ENCODE results near the gene SMIM20. TPM values are rescaled to one million over a fixed set of nuclear protein-coding genes. Genes with fewer than 3 reads are reported as not detected.
A peak's percentile ranks its signal among the peaks of the same experiment; 100 is the strongest.

Gene SMIM20
- total and polyA plus RNA-seq, 2 of the 4 experiments (the other 2 are of a cell fraction) = 13.6 to 23.1 TPM

DNA sequence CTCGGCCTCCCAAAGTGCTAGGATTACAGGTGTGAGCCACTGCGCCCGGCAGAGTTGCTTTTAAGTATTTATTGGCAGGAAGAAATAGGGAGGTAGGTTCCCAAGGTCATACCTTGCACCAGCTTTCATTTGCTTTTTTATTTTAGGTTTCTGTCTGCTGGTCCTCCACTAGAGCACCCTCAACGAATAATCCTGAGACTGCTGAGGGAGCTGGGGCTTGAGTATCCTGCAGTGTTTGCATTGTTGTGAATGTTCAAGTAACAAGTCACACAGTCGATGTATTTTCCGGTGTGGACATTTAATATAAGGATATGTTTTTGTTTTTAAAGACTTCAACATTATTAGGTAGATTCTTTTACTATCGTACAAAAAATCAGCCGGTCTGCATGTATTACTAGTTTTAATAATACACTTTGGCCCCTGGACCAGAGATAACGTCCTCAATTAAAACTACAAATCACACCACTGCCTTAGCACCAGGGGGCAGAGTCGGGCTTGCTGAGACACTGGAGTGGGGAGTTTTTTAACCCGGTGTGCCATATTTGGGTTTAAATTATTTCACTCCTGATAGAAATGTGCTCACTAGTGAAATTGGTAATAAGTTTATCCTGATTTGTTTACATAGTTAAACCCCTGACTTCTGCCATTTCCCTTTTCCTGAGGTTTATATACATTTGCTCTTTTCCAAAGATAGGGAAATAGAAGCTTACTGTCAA lies 11.6 kb downstream of the SMIM20 start:
- ChIA-PET CTCF (no interaction called here), POLR2A (ENCODE audit: unreplicated experiment) (no interaction called here)
- Histone ChIP-seq H2BK5ac (ENCODE audit: low read depth, low read length, poor library complexity, severe bottlenecking) (no peak overlapping the region), H2AK5ac (ENCODE audit: low read depth, low read length) (no peak overlapping the region), H3K23ac (ENCODE audit: low read depth, low read length) (no peak overlapping the region), H3K4me1 (ENCODE audit: control insufficient read depth, insufficient read depth, low read length) (peaks cover 4% of the 10 kb centered on the region), H2BK20ac (ENCODE audit: low read depth, low read length) (no peak overlapping the region), H2BK120ac (ENCODE audit: low read depth, low read length) (no peak overlapping the region), H2BK15ac (ENCODE audit: low read depth, low read length) (no peak overlapping the region), H2AFZ (replicated peaks; ENCODE audit: low read length, poor library complexity) (no peak overlapping the region), H4K8ac (ENCODE audit: low read depth in 2 of 2, low read length in 2 of 2) (no peak overlapping the region), H3K4ac (ENCODE audit: low read depth, low read length) (no peak overlapping the region), H3K4me3 (ENCODE audit: insufficient read depth, low read depth, low read length) (no peak overlapping the region), H3K18ac (ENCODE audit: low read depth, low read length) (no peak overlapping the region), H3K9me1 (ENCODE audit: insufficient read depth, low read length) (no peaks in the 10 kb centered on the region; the same call in 1 of the 2 replicates), H3K27me3 (ENCODE audit: control insufficient read depth, insufficient read depth, low read length) (no peaks in the 10 kb centered on the region), H2AK9ac (replicated peaks; ENCODE audit: low read depth, low read length, poor library complexity) (no peak overlapping the region), H4K5ac (ENCODE audit: low read depth, low read length) (no peak overlapping the region), H3K36me3 (ENCODE audit: control insufficient read depth, insufficient read depth, low read length) (peaks cover 2% of the 10 kb centered on the region; the same call in 1 of the 2 replicates), H4K20me1 (ENCODE audit: insufficient read depth, low read length) (no peaks in the 10 kb centered on the region), H3K79me1 (ENCODE audit: low read depth in 1 of 2, low read length in 2 of 2) (peaks cover 14 to 16% of the 10 kb centered on the region in 2 experiments; a peak in 3 of 4 replicates), H3K9me3 (ENCODE audit: control insufficient read depth, insufficient read depth, low read length) (no peaks in the 10 kb centered on the region), H3K9ac (ENCODE audit: low read depth, low read length) (no peak overlapping the region), H4K91ac (ENCODE audit: insufficient read depth, low read depth, low read length) (no peak overlapping the region), H3K56ac (ENCODE audit: extremely low read depth, insufficient read depth, low read length) (no peak overlapping the region), H3K14ac (replicated peaks; ENCODE audit: low read depth, low read length) (no peak overlapping the region), H3K4me2 (ENCODE audit: low read depth, low read length) (no peak overlapping the region), H3K27ac (ENCODE audit: insufficient read depth, low read length) (no peak overlapping the region)
- ATAC-seq (ENCODE audit: low read depth) (peak; percentile 81), DNase-seq (peak; percentile 45)
- in situ Hi-C loops (cut with MboI; ENCODE audit: low sequenced_read_pairs) = no loop called here
- dilution Hi-C loops (cut with HindIII; ENCODE audit: low sequenced_read_pairs, unreplicated experiment) = no loop called here
- no CpG with 5 or more reads among the region's 11 CpGs for WGBS, 2 experiments (ENCODE audit: extremely low coverage in 2 of 2, insufficient read length in 1 of 2)
- no TSS peak for BruUV-seq (replicated peaks)
- intact Hi-C loops (cut with micrococcal nuclease) = loop anchor here (5.0 to 10.0 kb wide), 2 partner anchors 397 to 489 kb away; partner anchors contain the start of gene RBPJ
- no peak for TF ChIP-seq CHD1 (IDR thresholded peaks at IDR 0.05; ENCODE audit: low read depth, low read length)
- no peak for TF ChIP-seq MXI1 (IDR thresholded peaks at IDR 0.05; ENCODE audit: borderline replicate concordance, low read depth, low read length)
- TF ChIP-seq, protein P1, sequence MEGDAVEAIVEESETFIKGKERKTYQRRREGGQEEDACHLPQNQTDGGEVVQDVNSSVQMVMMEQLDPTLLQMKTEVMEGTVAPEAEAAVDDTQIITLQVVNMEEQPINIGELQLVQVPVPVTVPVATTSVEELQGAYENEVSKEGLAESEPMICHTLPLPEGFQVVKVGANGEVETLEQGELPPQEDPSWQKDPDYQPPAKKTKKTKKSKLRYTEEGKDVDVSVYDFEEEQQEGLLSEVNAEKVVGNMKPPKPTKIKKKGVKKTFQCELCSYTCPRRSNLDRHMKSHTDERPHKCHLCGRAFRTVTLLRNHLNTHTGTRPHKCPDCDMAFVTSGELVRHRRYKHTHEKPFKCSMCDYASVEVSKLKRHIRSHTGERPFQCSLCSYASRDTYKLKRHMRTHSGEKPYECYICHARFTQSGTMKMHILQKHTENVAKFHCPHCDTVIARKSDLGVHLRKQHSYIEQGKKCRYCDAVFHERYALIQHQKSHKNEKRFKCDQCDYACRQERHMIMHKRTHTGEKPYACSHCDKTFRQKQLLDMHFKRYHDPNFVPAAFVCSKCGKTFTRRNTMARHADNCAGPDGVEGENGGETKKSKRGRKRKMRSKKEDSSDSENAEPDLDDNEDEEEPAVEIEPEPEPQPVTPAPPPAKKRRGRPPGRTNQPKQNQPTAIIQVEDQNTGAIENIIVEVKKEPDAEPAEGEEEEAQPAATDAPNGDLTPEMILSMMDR (conservative IDR thresholded peaks at IDR 0.05; ENCODE audit: low read depth, low read length) = peak; percentile 62
- TF ChIP-seq, protein P2, sequence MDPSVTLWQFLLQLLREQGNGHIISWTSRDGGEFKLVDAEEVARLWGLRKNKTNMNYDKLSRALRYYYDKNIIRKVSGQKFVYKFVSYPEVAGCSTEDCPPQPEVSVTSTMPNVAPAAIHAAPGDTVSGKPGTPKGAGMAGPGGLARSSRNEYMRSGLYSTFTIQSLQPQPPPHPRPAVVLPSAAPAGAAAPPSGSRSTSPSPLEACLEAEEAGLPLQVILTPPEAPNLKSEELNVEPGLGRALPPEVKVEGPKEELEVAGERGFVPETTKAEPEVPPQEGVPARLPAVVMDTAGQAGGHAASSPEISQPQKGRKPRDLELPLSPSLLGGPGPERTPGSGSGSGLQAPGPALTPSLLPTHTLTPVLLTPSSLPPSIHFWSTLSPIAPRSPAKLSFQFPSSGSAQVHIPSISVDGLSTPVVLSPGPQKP (IDR thresholded peaks at IDR 0.05; ENCODE audit: borderline replicate concordance, low read depth, low read length) = no peak
- TF ChIP-seq MAZ (IDR thresholded peaks at IDR 0.05; ENCODE audit: borderline replicate concordance, low read depth, low read length) = no peak
- TF ChIP-seq MAFK (IDR thresholded peaks at IDR 0.05; ENCODE audit: low read depth, low read length) = no peak
- TF ChIP-seq RCOR1 (IDR thresholded peaks at IDR 0.05; ENCODE audit: insufficient replicate concordance, low read length) = no peak
- TF ChIP-seq FOS (IDR thresholded peaks at IDR 0.05; ENCODE audit: low read depth, low read length) = no peak
- TF ChIP-seq POLR2A (IDR thresholded peaks at IDR 0.05; ENCODE audit: low read depth, low read length) = no peak
- no peak for TF ChIP-seq CEBPB (IDR thresholded peaks at IDR 0.05; ENCODE audit: low read depth, low read length)
- peak; percentile 66 for TF ChIP-seq RAD21 (IDR thresholded peaks at IDR 0.05; ENCODE audit: low read length)
- TF ChIP-seq NFE2L2 (IDR thresholded peaks at IDR 0.05; ENCODE audit: low read depth, low read length) = no peak
- TF ChIP-seq RFX5 (IDR thresholded peaks at IDR 0.05; ENCODE audit: low read depth, low read length) = no peak
- TF ChIP-seq BHLHE40 (IDR thresholded peaks at IDR 0.05; ENCODE audit: low read depth, low read length) = no peak
- peak; percentile 64 for TF ChIP-seq SMC3 (IDR thresholded peaks at IDR 0.05; ENCODE audit: low read depth, low read length)
- TF ChIP-seq, protein P3, sequence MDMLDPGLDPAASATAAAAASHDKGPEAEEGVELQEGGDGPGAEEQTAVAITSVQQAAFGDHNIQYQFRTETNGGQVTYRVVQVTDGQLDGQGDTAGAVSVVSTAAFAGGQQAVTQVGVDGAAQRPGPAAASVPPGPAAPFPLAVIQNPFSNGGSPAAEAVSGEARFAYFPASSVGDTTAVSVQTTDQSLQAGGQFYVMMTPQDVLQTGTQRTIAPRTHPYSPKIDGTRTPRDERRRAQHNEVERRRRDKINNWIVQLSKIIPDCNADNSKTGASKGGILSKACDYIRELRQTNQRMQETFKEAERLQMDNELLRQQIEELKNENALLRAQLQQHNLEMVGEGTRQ (IDR thresholded peaks at IDR 0.05; ENCODE audit: low read depth, low read length) = no peak

Data from IMR-90 (cell line).